Activated naive CD8-positive, alpha-beta T cell (primary cell): ENCODE data around the gene MT1G.
"Not testable (repeated sequence)": the region's sequence is repeated elsewhere in the genome, so short reads cannot be mapped to it uniquely, and the experiment has no call there.

Experiments
- H3K27ac Mint-ChIP-seq: one replicate; pipeline ENCODE4 v1.8.0; 2021; ENCODE audit warnings: mixed read lengths
- H3K27me3 Mint-ChIP-seq: one replicate; pipeline ENCODE4 v1.8.0; 2021; ENCODE audit warnings: mixed read lengths
- H3K36me3 Mint-ChIP-seq: one replicate; pipeline ENCODE4 v1.8.0; 2021; ENCODE audit warnings: mixed read lengths
- H3K4me1 Mint-ChIP-seq: one replicate; pipeline ENCODE4 v1.8.0; 2021; ENCODE audit warnings: low read depth, mixed read lengths
- H3K4me3 Mint-ChIP-seq: one replicate; pipeline ENCODE4 v1.8.0; 2021; ENCODE audit warnings: mild to moderate bottlenecking, mixed read lengths
- H3K9me3 Mint-ChIP-seq: one replicate; pipeline ENCODE4 v1.8.0; 2021; ENCODE audit warnings: low read depth, mixed read lengths

MT1G gene

DNA sequence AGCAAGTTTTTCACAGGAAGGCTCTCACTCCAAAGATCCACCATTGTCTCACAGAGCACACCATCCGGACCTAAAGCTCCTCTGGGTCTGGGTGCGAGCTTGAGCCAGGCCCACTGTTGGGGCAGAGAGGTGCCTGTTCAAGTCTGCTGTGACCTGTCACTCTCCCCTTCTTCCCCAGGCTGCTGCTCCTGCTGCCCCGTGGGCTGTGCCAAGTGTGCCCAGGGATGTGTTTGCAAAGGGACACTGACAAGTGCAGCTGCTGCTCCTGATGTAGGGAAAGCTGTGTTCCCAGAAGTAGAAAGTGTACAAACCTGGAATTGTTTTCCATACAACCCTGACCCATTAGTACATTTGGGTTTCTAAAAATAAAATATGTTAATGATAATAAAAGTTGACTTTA, 9.6 kb upstream of the MT1G start:
- Mint-ChIP-seq H3K27ac (no peak overlapping the region), H3K9me3 (no peaks in the 10 kb centered on the region), H3K4me1 (peaks cover 21% of the 10 kb centered on the region), H3K27me3 (no peaks in the 10 kb centered on the region), H3K36me3 (no peaks in the 10 kb centered on the region), H3K4me3 (no peak overlapping the region)

DNA sequence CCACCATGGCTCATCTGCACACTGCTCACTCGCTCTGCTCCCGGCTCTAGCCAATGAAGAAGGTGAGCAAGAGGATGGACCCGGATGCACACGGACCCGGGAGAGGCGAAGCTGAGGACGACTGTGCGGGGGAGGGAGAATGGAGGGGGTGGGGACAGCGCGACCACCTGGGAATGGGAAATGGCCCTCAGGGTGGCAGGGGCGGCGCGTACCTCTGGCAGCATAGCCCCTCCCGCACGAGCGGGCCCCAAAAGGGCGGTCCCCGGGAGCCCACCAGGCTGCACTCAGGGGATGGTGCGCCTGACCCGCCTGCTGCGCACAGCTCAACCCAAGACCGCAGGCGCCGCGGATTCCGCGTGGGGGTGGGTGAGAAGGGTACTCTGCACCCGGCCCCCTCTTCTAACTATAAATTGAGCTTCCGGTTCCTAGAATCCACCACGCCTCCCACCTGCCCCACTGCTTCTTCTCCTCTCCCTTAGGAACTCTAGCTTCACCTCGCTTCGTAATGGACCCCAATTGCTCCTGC, 7.9 kb upstream of the MT1G start:
- H3K9me3 Mint-ChIP-seq = no peaks in the 10 kb centered on the region
- H3K4me3 Mint-ChIP-seq = peak overlapping the region; percentile 81
- H3K27me3 Mint-ChIP-seq = peaks cover 4% of the 10 kb centered on the region
- H3K4me1 Mint-ChIP-seq = peaks cover 16% of the 10 kb centered on the region
- H3K36me3 Mint-ChIP-seq = peaks cover 2% of the 10 kb centered on the region
- peak overlapping the region; percentile 16 for H3K27ac Mint-ChIP-seq

DNA sequence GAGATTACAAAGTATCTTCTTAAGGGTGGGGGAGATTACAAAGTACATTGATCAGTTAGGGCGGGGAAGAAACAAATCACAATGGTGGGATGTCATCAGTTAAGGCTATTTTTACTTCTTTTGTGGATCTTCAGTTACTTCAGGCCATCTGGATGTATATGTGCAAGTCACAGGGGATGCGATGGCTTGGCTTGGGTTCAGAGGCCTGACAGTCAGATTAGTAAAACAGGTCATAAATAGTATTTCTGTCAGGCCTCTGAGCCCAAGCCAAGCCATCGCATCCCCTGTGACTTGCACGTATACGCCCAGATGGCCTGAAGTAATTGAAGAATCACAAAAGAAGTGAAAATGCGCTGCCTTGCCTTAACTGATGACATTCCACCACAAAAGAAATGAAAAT, 6.7 kb upstream of the MT1G start:
- not testable (repeated sequence) for H3K27me3 Mint-ChIP-seq, H3K36me3 Mint-ChIP-seq, H3K9me3 Mint-ChIP-seq, H3K27ac Mint-ChIP-seq
- peak overlapping the region; percentile 81 for H3K4me3 Mint-ChIP-seq
- peaks cover 19% of the 10 kb centered on the region for H3K4me1 Mint-ChIP-seq

DNA sequence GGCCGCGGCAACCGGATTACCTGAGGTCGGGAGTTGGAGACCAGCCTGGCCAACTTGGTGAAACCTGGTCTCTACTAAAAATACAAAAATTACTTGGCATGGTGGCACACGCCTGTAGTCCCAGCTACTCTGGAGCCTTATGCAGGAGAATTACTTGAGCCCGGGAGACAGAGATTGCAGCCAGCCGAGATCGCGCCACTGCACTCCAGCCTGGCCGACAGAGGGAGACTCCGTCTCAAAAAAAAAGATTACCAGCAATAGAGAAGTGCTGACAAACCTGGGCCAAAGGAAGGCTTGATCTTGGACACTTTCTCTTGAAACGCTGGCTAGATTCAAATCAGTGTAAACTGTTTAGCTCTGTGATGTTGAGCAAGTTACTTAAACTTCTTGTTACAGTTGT, 6.1 kb upstream of the MT1G start:
- Mint-ChIP-seq H3K27me3 (peaks cover 11% of the 10 kb centered on the region), H3K4me3 (no peak overlapping the region)

DNA sequence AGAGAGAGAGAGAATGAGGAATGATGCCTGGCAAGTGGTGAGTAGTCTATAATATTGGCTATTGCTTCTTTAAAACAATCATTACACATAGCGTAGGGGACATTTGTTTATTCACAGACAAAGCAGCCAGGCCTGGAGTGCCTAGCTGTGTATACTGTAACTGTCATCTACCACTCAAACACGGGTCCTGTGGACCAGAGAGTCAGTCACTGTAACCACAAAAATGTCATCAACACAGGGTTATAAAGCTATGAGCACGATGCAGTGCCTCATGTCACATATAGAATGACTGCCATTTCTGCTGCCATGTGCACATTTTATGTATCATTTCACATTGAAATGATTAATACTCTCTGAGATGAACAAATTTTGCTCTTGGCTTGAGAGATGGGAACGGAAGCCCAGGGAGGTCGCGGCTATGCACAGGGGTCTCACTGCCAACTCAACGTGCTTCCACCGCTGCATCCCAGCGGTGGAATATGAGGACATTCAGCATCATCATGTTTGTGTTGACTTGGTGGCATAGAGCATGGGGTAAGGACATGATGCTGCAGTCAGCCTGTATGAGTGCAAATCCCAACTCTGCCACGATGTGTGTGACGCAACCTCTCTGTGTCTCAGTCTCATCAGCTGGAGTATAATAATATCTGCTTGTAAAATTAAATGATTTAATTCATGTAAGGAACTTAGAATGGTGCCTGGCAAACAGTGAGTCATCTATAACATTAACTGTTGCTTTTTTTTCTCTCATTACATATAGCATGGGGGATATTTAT, 5.1 kb upstream of the MT1G start:
- Mint-ChIP-seq H3K9me3 (no peaks in the 10 kb centered on the region), H3K27me3 (peaks cover 19% of the 10 kb centered on the region), H3K4me1 (peaks cover 31% of the 10 kb centered on the region), H3K4me3 (no peak overlapping the region), H3K27ac (no peak overlapping the region), H3K36me3 (peaks cover 6% of the 10 kb centered on the region)

More for the DNA sequence above, 6.1 kb upstream of the MT1G start:
- Mint-ChIP-seq H3K36me3 (peaks cover 4% of the 10 kb centered on the region), H3K27ac (no peak overlapping the region), H3K9me3 (no peaks in the 10 kb centered on the region), H3K4me1 (peaks cover 24% of the 10 kb centered on the region)

DNA sequence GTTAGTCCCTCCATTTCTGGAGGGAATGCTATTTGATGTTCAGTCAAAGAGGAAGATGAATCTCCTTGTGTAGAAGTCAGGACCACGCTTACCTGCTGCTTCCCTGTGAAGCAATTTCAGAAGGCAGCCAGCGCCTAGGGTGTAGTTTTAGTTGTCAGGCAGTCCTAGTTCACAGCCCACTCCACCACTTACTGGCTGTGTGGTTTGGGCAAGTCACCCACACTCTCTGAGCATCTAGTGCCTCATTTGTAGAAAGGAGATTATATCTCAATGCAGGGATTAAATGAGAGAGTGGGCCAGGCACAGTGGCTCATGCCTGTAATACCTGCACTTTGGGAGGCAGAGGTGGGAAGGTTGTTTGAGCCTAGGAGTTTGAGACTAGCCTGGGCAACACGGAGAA, 4.3 kb upstream of the MT1G start:
- not testable (repeated sequence) for H3K36me3 Mint-ChIP-seq, H3K4me3 Mint-ChIP-seq
- peaks cover 19% of the 10 kb centered on the region for H3K27me3 Mint-ChIP-seq

DNA sequence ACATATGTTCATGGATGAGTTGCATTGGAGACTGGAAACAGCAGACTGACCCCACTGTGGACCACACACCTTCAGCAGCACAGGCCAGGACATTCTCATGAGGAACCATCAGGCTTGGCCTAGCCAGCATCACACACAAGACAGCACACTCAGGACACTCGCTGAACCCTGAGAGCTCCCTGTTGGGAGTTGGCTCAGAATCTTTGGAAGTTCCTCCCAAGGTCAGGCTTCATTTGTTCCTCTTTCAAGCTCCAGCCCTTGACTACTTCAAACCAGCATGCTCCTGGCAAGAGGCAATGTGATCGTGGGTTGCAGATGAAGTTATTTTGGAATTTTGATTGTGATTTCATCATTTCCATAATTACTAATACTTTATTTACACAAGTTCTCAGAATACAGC, 3.8 kb upstream of the MT1G start:
- Mint-ChIP-seq H3K4me1 (peaks cover 35% of the 10 kb centered on the region), H3K27me3 (peaks cover 19% of the 10 kb centered on the region)
- H3K27ac Mint-ChIP-seq, H3K9me3 Mint-ChIP-seq, H3K36me3 Mint-ChIP-seq, H3K4me3 Mint-ChIP-seq: not testable (repeated sequence)

More for the DNA sequence above, 4.3 kb upstream of the MT1G start:
- peaks cover 35% of the 10 kb centered on the region for H3K4me1 Mint-ChIP-seq
- H3K27ac Mint-ChIP-seq, H3K9me3 Mint-ChIP-seq: not testable (repeated sequence)

DNA sequence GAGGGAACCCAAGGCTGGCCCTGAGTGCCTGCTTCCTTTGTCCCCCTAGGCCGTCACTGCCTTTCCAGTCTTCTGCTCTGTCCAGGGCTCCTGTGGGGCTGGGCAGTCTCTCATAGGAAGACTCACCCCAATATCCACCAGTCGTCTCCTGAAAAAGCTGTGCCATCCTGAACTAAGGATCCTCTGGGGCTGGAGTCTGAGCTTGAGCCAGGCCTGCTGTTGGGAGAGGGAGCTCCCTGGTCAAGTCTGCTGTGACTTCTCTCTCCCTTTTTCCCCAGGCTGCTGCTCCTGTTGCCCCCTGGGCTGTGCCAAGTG, 2.7 kb upstream of the MT1G start:
- Mint-ChIP-seq H3K27me3 (peaks cover 20% of the 10 kb centered on the region), H3K4me1 (peaks cover 29% of the 10 kb centered on the region), H3K36me3 (peaks cover 9% of the 10 kb centered on the region)

DNA sequence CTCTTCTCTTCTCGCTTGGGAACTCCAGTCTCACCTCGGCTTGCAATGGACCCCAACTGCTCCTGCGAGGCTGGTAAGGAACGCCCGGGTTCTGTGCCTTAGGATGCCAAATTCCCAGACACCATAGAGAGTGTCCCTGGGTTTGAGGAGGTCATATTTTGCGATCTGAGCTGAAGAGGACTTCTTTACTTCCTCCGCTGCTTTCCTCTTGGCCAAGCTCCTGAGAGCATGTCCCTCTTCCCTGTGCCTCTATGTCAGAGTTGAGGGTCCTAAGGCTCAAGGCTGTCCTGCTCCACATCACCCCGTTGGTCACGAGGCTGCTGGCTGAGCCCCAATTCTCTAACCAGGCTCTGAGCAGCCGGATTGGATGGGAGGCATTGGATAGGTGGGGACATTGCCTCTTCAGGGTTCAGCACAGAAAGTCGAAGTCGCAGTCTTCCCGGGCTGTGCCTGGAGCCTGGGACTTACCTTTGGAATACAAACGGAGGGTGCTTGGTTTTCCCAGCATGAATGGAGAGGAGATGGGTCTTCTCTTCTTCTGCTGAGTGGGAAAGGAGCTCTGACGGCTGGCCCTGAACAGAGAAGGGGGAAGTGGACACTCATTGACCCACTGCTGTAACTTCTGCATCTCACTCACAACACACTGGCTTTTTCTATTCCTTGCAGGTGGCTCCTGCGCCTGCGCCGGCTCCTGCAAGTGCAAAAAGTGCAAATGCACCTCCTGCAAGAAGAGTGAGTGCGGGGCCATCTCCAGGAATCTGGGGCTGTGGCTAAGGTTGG, 2.2 kb upstream of the MT1G start:
- Mint-ChIP-seq H3K9me3 (no peaks in the 10 kb centered on the region), H3K27ac (no peak overlapping the region), H3K27me3 (peaks cover 23% of the 10 kb centered on the region), H3K36me3 (peaks cover 12% of the 10 kb centered on the region), H3K4me3 (peak overlapping the region; percentile 20), H3K4me1 (peaks cover 25% of the 10 kb centered on the region)

More for the DNA sequence above, 2.7 kb upstream of the MT1G start:
- Mint-ChIP-seq H3K9me3 (no peaks in the 10 kb centered on the region), H3K27ac (no peak overlapping the region), H3K4me3 (no peak overlapping the region)

DNA sequence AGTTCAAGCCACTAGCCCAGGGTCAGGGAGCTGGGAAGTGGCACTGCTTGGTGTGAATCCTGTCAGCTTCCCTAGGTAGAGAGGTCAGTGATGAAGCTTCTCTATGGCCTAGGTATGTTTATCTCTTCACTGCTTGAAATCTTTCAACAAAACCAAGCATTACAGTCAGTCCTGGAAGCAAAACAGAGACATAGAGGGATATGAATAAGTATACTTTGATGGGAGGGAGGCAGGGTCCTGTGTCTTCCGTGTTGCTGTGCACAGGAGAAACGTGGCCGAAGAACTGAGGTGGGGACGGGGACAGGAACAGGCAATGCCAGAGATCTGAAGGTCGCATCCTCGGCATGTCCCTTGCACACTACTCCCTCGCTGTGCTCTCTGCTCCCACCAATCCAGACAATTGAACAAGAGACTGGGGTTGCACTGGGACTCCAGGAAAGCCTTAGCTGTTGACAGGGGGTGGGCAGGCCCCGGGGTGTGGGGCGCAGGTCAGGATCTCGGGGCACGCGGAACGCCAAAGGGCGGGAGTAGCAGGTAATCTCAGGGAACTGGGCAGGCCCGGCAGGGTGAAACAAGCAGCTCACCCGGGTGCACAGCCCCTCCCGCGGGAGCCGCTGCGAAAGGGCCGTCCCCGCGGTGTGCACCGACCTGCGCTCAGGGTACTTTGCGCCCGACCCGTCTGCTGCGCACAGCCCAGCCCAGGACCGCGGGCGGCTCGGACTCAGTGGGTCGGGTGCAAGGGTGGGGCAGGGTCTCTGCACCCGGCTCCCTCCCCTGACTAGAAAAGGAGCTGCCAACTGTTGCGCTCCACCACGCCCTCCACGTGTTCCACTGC, 1.4 kb upstream of the MT1G start, which contains the start of gene MT1H:
Gene MT1H (plus strand): TSS at position 810 of the 835 bp plus-strand sequence. CDS start 71 bp downstream, outside the sequence.
- Mint-ChIP-seq H3K4me1 (peaks cover 22% of the 10 kb centered on the region), H3K36me3 (peaks cover 12% of the 10 kb centered on the region), H3K9me3 (no peaks in the 10 kb centered on the region), H3K27ac (no peak within 1 kb of the TSS), H3K4me3 (peak within 1 kb of the TSS; percentile 46), H3K27me3 (peaks cover 23% of the 10 kb centered on the region)

DNA sequence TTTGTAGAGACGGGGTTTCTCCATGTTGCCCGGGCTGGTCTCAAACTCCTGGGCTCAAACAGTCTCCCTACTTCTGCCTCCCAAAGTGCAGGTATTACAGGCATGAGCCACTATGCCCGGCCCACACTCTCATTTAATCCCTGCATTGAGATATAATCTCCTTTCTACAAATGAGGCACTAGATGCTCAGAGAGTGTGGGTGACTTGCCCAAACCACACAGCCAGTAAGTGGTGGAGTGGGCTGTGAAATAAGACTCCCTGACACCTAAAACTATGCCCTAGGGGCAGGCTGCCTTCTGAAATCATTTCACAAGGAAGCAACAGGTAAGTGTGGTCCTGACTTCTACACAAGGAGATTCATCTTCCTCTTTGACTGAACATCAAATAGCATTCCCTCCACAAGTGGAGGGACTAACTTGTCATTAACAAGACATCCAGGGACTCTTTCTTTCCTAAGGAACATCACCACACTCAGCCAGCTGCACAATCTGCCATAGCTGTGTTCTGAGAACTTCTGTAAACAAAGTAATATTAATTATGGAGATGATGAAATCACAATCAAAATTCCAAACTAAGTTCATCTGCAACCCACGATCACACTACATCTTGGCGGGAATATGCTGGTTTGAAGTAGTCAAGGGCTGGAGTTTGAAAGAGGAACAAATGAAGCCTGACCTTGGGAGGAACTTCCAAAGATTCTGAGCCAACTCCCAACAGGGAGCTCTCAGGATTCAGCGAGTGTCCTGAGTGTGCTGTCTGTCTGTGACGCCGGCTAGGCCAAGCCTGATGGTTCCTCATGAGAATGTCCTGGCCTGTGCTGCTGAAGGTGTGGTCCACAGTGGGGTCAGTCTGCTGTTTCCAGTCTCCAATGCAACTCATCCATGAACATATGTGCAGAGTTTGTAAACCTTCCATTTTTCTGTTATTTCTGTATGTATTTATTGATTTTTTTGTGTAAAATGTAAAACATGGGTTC, 2.3 kb downstream of the MT1G start:
- H3K27ac Mint-ChIP-seq, H3K4me3 Mint-ChIP-seq, H3K9me3 Mint-ChIP-seq: not testable (repeated sequence)
- Mint-ChIP-seq H3K4me1 (peaks cover 41% of the 10 kb centered on the region), H3K36me3 (peaks cover 12% of the 10 kb centered on the region), H3K27me3 (peaks cover 19% of the 10 kb centered on the region)

DNA sequence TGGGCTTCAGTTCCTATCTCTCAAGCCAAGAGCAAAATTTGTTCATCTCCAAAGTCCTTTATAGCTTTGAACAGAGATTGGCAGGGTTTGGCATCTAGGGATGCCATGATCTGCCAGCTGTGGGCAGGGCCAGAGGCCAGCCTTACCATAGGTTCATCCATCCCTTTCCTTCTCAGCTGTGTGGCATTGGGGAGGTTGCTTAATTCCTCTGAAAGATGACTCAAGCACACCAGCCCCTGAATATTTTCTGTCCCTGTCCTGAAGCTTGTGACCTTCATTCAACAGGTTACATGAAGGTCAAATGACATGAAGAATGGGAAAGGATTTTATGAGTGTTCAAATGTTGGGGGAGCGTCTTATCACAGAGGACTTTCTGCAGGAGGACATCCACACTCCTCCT, 3.4 kb downstream of the MT1G start:
- Mint-ChIP-seq H3K4me1 (peaks cover 41% of the 10 kb centered on the region), H3K27me3 (peaks cover 15% of the 10 kb centered on the region), H3K36me3 (peaks cover 12% of the 10 kb centered on the region), H3K4me3 (no peak overlapping the region), H3K9me3 (no peaks in the 10 kb centered on the region), H3K27ac (no peak overlapping the region)

DNA sequence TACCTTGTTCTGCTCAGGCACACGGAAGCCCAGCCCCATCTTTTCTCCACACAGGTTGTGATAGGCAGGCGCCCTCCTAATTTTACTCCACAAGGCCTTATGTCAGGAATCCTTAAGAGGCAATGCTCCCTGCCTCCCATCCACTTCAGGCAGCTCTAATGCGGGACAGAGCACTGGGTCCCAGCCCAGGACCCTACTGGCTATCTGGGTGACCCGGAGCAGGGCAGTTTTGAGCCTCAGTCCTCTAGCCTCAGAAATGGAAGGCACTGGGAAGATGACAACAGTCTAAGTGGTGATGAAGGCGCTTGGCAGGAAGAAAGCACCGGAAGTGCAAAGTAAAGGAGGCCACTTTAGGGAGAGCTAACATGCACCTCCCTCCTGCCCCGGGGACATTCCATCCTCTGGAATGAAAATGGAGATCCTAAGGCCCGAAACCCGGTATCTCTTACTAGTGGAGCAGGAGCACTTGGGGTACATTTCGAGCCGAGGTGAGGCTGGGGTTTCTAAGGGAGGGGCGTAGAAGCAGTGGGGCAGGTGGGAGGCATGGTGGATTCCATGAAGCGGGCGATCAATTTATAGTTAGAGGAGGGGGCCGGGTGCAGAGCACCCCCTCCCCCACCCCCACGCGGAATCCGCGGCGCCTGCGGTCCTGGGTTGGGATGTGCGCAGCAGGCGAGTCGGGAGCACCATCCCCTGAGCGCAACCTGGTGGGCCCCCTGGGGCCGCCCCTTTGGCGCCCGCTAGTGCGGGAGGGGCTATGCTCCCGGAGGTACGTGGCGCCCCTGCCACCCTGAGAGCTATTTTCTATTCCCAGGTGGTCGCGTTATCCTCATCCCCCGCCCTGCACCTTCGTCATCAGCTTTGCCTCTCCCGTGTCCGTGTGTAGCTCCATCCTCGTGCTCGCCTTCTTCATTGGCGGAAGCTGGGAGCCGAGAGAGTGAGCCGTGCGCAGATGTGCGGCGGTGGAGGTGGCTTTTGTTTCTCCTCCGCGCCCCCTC, 5.2 kb downstream of the MT1G start:
- peaks cover 8% of the 10 kb centered on the region for H3K36me3 Mint-ChIP-seq
- no peaks in the 10 kb centered on the region for H3K9me3 Mint-ChIP-seq
- H3K27me3 Mint-ChIP-seq = peaks cover 4% of the 10 kb centered on the region
- H3K4me1 Mint-ChIP-seq = peaks cover 42% of the 10 kb centered on the region
- H3K27ac Mint-ChIP-seq = peak overlapping the region; percentile 91
- peak overlapping the region; percentile 88 for H3K4me3 Mint-ChIP-seq
